GM23248 (cell line): Measurements from ENCODE around the gene LRRFIP1.

ENCODE experiments used
- EZH2 ChIP-seq: fragments of 200-600 bp; sonication (generic); IDR thresholded peaks from 2 replicates; pipeline ENCODE4 v1.6.1; 2018; ENCODE audit warnings: antibody characterized with exemption, mild to moderate bottlenecking; ENCODE audit not compliant: insufficient read depth, poor library complexity, severe bottlenecking
- EZH2phosphoT487 ChIP-seq: fragments of 200-600 bp; sonication (generic); IDR thresholded peaks from 2 replicates; pipeline ENCODE4 v1.6.1; 2018; ENCODE audit warnings: antibody characterized with exemption, moderate library complexity, mild to moderate bottlenecking, low read depth; ENCODE audit not compliant: insufficient read depth

- TF ChIP-seq EZH2, result no peak
- TF ChIP-seq EZH2phosphoT487, result no peak
Observed at GRCh38 chr2:237827421-237827987, 200.1 kb downstream of the LRRFIP1 start.
